HG03060 (cell line): ENCODE results near the gene CFAP206.
"Not testable (repeated sequence)": the region's sequence is repeated elsewhere in the genome, so short reads cannot be mapped to it uniquely, and the experiment has no call there.

ENCODE experiments used
- ATAC-seq: cut with Tn5 transposase; IDR thresholded peaks from one replicate; pipeline ENCODE4 v1.9.1; 2021; ENCODE audit warnings: low read depth, moderate number of reproducible peaks; ENCODE audit not compliant: unreplicated experiment

The CFAP206 gene

GRCh38 chr6:87419266-87419665 is 11.5 kb downstream of the CFAP206 start:
- no peak for ATAC-seq

- no peak for ATAC-seq
Measured at GRCh38 chr6:87420360-87420759, 12.6 kb downstream of the CFAP206 start.

- no peak for ATAC-seq
Measured at GRCh38 chr6:87421576-87421975, 13.8 kb downstream of the CFAP206 start.

- no peak for ATAC-seq
Measured at GRCh38 chr6:87426789-87427188, 19.0 kb downstream of the CFAP206 start.

GRCh38 chr6:87430499-87430898 is 22.7 kb downstream of the CFAP206 start:
- ATAC-seq = no peak

GRCh38 chr6:87431263-87431662 is 23.5 kb downstream of the CFAP206 start:
- ATAC-seq = no peak

- no peak for ATAC-seq
Measured at GRCh38 chr6:87436435-87436834, 28.7 kb downstream of the CFAP206 start.

GRCh38 chr6:87441711-87442110 is 33.9 kb downstream of the CFAP206 start:
- ATAC-seq = no peak

- no peak for ATAC-seq
Measured at GRCh38 chr6:87444362-87444761, 36.6 kb downstream of the CFAP206 start.

- no peak for ATAC-seq
Measured at GRCh38 chr6:87465051-87465450, 57.3 kb downstream of the CFAP206 start.

GRCh38 chr6:87472525-87473418 is 65.0 kb downstream of the CFAP206 start, which contains the start of gene SLC35A1:
TSS of gene SLC35A1 (plus strand) at chr6:87472974. CDS start at chr6:87473004, 30 bp downstream.
- peak; percentile 77 for ATAC-seq

- ATAC-seq = peak; percentile 43
Measured at GRCh38 chr6:87473419-87473903, 65.7 kb downstream of the CFAP206 start.

- no peak for ATAC-seq
Measured at GRCh38 chr6:87481931-87482330, 74.2 kb downstream of the CFAP206 start.

- no peak for ATAC-seq
Measured at GRCh38 chr6:87482366-87482765, 74.6 kb downstream of the CFAP206 start.

- no peak for ATAC-seq
Measured at GRCh38 chr6:87483929-87484328, 76.2 kb downstream of the CFAP206 start.

GRCh38 chr6:87484491-87484890 is 76.7 kb downstream of the CFAP206 start:
- ATAC-seq = no peak

- ATAC-seq = no peak
Measured at GRCh38 chr6:87487555-87487954, 79.8 kb downstream of the CFAP206 start.

- not testable (repeated sequence) for ATAC-seq
Measured at GRCh38 chr6:87489326-87489725, 81.6 kb downstream of the CFAP206 start.

- ATAC-seq = peak; percentile 73
Measured at GRCh38 chr6:87494761-87495422, 87.1 kb downstream of the CFAP206 start.

GRCh38 chr6:87498048-87498447 is 90.3 kb downstream of the CFAP206 start:
- ATAC-seq = no peak

- no peak for ATAC-seq
Measured at GRCh38 chr6:87501809-87502572, 94.2 kb downstream of the CFAP206 start.
